Stimulated activated CD4-positive, alpha-beta T cell treated with anti-CD3 and anti-CD28 coated beads, Interleukin-1b, Interleukin-23, amount 100 ng/mL, for 1 hour (primary cell): ENCODE data around the gene MBLAC1.
A peak's percentile ranks its signal among the peaks of the same experiment; 100 is the strongest.

Source experiments
- DNase-seq, 2 donors: peaks; one replicate each; pipeline ENCODE4 v3.0.0-alpha.2; 2020; ENCODE audit warnings: low read depth in 2 of 2

MBLAC1 gene

GRCh38 chr7:100126931-100127865 lies at the start of gene MBLAC1:
Gene MBLAC1, plus strand, starts transcription at chr7:100126967. Its CDS starts 429 bp downstream, at chr7:100127396.
- peak; percentile 77 to 83 for DNase-seq

- no peak for DNase-seq
Measured at GRCh38 chr7:100077205-100077604, 49.6 kb upstream of the MBLAC1 start.

- no peak for DNase-seq
Measured at GRCh38 chr7:100079024-100079560, 47.7 kb upstream of the MBLAC1 start.

DNA sequence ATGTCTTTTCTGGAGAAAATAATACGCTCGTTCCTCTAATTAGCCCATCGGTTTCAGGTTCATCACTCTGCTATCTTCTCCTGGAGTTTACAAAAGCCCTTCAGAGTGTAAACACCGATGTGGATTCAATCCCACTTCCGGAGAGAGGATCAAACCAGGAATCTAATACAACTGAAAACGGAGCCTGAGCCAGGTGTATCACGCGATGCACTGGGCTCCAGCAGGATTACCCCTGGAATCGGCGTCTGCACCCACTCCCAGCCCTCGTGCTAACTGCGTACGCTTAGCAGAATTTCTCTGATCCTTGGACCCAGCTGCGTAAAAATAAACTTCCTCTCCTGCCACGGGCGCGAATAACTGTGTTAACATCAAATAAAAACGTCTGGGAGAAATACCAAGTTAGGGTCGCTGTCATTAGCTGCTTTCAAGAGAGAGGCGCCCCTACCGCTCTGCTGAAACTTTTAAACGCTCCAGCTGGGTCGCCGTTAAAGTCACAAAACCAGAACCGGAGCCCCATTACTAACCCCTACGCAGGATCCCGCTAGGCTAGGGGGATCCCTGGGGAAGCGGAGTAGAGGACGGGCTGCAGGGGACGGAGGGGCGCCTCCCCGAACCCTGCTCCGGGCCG lies 45.7 kb upstream of the MBLAC1 start:
- DNase-seq: no peak

DNA sequence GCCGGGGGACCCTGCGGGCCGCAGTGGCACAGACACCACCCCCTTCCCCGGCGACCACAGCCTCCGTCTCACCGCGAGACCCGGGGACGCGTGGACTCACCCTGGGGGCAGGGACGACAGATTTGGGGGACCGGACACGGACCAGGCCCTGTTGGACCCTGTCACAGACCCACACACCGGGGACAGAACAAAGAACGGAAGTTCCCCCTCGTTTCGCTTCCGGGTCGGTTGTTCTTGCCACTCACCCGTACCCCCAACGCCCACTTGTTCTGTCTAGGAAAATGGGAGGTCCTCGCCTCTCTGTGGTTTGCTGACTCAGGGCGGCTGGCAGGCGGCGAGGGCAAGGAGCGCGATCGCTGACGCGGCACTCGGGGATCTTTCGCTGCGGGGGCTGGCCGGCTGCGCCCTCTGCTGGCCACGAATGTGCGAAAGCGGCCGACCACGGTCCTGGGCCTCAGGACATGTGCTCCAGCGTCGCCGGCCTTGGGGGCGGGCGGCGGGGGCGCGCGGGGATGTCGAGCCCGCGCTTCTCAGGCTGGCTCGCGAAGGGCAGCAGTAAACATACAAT lies 45.1 kb upstream of the MBLAC1 start, which contains the start of gene ZNF3:
TSS of gene ZNF3 (minus strand) at position 189 of the 568 bp plus-strand sequence. CDS start 4,366 bp downstream, outside the sequence.
- DNase-seq: peak; percentile 87 to 94

GRCh38 chr7:100082978-100083377 lies 43.8 kb upstream of the MBLAC1 start:
- no peak for DNase-seq

DNA sequence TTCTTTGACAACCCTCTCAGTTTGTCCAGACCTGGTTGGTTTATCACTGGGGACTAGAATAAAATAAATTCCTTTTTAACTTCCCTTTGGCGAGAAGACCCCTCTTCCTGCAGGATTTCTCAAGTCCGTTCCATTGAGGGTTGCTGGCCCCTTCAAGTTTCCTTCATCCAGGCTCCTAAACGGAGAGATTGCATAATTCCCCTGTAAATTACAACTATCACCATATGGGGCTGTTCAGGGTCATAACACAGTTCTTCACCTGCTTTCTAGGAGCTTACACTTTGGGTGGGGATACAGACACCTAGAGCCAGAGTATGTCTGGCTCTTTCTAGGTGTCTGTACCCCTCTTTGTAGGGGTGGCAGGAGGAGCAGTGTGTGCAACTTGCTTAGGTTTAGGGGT lies 41.3 kb upstream of the MBLAC1 start:
- DNase-seq: no peak

- DNase-seq: no peak
Measured at GRCh38 chr7:100087055-100087750, 39.6 kb upstream of the MBLAC1 start.

- no peak for DNase-seq
Measured at GRCh38 chr7:100088095-100088620, 38.6 kb upstream of the MBLAC1 start.

DNA sequence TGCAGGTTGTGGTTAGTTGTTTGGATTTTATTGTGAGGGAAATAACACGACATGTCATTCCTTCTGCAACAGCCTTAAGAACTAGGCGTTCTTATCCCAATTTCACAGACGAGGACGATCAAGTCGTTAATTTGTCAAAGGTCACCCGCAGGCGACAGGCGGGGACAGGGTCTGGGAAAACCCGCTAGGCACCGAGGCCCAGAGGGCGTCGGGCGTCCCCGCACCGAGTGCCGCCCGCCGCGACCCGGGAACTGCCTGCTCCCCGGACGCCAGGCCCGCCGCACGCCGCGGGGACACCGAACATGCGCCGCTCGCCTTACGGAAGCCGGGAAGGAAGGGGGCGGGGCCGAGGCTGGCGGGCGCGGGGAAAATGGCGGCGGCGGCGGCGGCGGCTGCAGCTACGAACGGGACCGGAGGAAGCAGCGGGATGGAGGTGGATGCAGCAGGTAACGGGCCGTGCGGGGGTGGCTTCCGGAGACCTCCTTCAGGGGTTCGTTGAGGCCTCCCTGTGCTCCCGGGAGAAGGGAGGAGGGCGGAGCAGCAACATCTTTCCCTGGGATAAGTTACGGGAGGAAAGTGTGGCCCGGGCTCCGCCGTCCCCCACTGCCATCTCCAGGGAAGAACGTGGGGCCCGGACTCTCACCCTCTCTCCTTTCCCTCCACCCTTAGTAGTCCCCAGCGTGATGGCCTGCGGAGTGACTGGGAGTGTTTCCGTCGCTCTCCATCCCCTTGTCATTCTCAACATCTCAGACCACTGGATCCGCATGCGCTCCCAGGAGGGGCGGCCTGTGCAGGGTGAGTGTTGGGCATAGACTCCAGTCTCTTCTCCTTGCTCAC lies 37.9 kb upstream of the MBLAC1 start, which contains the start of gene COPS6:
TSS of gene COPS6 (plus strand) at position 349 of the 837 bp plus-strand sequence. CDS start at position 371, 22 bp downstream.
- DNase-seq: peak; percentile 69 to 88

DNA sequence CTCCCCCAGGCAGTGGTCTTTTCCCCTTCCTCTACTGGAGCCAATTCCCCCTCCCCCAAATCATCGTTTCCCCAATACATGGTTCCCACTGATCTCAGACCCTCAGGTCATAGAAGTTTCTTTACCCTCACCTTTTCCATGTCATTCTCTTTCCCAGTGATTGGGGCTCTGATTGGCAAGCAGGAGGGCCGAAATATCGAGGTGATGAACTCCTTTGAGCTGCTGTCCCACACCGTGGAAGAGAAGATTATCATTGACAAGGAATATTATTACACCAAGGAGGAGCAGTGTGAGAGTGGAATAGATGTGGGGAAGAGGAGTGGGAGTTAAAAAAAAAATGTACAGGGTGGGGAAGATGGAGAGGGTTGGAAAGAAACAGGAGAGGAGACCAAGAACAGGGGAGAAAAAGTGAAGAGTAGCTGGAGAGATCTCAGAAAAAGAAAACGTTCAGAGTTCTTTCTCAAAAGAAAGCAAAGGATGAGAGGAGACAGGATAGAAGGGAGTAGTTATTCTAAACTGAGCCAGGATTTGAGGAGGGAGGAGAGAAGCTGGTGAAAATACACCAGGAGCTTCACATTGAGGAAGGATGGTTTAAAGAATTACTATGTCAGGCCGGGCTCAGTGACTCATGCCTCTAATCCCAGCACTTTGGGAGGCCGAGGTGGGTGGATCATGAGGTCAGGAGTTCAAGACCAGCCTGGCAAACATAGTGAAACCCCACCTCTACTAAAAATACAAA lies 37.1 kb upstream of the MBLAC1 start:
- no peak for DNase-seq

- no peak for DNase-seq
Measured at GRCh38 chr7:100090527-100091410, 36.0 kb upstream of the MBLAC1 start.

DNA sequence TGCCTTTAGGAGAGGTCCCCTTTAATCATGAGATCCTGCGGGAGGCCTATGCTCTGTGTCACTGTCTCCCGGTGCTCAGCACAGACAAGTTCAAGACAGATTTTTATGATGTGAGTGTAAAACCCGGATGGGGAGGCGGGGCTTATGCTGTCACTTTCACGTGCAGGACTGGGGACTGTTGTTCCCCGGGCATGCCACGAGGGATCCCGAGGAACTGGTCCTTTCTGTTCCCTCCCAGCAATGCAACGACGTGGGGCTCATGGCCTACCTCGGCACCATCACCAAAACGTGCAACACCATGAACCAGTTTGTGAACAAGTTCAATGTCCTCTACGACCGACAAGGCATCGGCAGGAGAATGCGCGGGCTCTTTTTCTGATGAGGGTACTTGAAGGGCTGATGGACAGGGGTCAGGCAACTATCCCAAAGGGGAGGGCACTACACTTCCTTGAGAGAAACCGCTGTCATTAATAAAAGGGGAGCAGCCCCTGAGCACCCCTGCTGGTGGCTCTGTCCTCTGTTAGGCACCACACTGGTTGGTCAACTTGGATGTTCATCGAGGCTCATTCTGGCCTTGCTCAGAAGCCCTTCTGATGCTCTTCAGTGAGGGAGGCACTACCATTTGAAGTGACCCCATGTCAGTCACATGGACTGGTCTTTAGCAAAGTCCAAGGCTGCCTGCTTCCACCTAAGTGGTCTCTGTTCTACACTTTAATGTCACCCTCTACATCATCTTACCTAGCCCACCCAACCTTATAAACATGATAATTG lies 35.2 kb upstream of the MBLAC1 start:
- no peak for DNase-seq

- no peak for DNase-seq
Measured at GRCh38 chr7:100093054-100093453, 33.7 kb upstream of the MBLAC1 start.

DNA sequence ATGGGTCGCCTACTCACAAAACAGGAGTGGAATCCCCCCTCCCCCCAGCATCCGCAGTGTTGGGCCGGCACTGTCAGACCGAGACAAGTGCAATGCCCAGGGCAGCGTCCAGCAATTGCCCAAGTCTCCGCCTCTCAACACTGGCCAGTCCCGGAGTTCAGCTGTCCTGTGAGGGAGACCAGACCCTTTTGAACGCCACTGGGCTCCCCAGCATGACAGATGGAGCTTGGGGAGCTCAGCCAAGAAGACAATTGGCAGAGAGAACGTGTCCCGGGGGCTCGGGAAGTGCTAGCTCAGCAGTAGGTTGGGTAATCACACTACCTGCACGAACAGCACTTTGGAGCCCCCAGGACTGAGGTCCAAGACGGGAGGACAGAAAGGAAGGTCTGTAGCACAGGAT lies 33.3 kb upstream of the MBLAC1 start:
- DNase-seq: no peak

DNA sequence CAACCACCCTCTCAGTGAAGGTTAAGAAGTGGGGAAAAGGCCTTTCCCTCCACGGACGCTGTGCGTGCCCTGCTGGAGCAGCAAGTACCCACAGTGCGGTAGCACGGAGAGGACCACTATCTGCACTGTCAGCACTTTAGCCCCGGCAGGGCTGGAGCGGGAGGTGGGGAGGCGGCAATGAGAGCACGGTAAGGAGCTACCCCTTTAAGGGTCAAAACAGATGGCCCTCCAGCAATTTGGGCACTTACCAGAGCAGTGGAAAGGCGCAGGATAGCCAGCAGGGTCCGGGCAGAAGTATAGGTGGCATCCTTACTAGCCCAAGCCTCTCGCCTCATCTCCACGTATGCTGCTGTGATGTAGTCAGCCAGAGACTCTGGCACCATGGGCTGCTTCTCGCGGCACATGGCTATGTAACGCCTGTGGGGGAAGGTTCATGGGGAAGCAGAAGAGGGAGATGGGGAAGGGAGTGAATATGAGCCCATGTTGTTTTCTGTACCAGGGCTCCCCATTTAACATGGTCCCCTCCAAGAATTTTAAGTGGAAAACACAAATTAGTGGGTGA lies 32.8 kb upstream of the MBLAC1 start:
- DNase-seq: no peak

- DNase-seq: no peak
Measured at GRCh38 chr7:100095289-100095688, 31.5 kb upstream of the MBLAC1 start.
